ENCODE data around the gene UBD.

Gene UBD

GRCh38 chr6:29558439-29559079 is 973 bp downstream of the UBD start:
- DNase-seq, result no peak

GRCh38 chr6:29557320-29557719 is 2.2 kb downstream of the UBD start:
- DNase-seq, result no peak

DNA sequence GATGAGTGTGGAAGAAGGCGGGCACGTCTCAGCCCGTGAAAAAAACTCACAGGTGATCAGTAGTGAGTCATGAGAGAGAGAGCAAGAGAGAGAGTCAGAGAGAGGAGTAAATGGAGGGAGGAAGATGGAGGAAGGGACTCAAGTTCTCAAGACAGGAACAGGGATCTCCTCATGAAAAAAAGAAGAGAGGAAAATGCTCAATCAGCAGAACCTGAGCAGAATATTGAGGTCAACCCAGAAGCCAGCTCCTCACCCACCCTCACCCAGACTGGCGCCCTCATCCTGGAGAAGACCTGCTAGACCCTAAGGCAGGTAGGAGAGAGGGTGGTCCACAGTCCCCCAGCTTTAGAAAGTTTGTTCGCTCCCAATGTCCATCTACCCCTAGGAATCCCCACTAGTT is 4.8 kb downstream of the UBD start:
- no peak for DNase-seq

DNA sequence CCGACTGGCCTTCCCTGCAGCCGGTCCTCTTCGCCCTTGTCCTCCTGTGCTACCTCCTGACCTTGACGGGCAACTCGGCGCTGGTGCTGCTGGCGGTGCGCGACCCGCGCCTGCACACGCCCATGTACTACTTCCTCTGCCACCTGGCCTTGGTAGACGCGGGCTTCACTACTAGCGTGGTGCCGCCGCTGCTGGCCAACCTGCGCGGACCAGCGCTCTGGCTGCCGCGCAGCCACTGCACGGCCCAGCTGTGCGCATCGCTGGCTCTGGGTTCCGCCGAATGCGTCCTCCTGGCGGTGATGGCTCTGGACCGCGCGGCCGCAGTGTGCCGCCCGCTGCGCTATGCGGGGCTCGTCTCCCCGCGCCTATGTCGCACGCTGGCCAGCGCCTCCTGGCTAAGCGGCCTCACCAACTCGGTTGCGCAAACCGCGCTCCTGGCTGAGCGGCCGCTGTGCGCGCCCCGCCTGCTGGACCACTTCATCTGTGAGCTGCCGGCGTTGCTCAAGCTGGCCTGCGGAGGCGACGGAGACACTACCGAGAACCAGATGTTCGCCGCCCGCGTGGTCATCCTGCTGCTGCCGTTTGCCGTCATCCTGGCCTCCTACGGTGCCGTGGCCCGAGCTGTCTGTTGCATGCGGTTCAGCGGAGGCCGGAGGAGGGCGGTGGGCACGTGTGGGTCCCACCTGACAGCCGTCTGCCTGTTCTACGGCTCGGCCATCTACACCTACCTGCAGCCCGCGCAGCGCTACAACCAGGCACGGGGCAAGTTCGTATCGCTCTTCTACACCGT is 6.1 kb downstream of the UBD start:
- DNase-seq, result peak in 1 of 2 donors; percentile 47

GRCh38 chr6:29552512-29553051 is 7.0 kb downstream of the UBD start:
- no peak for DNase-seq

DNA sequence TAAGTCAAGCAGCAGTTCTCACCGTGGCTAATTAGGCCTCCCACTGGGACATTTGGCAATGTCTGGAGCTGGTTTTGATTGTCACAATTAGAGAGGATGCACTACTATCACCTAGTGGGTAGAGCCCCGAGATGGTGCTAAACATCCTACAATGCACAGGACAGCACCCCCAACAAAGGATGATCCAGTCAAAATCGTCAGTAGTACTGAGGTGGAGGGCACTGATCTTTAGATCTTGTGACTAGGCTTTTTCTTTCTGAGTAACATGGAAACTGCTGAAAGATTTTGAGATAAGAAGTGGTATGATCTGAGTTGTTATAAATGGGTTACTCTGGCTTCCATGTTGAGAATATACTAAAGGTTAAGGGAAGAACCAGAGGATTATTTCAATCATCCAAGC is 12.0 kb downstream of the UBD start:
- no peak for DNase-seq

DNA sequence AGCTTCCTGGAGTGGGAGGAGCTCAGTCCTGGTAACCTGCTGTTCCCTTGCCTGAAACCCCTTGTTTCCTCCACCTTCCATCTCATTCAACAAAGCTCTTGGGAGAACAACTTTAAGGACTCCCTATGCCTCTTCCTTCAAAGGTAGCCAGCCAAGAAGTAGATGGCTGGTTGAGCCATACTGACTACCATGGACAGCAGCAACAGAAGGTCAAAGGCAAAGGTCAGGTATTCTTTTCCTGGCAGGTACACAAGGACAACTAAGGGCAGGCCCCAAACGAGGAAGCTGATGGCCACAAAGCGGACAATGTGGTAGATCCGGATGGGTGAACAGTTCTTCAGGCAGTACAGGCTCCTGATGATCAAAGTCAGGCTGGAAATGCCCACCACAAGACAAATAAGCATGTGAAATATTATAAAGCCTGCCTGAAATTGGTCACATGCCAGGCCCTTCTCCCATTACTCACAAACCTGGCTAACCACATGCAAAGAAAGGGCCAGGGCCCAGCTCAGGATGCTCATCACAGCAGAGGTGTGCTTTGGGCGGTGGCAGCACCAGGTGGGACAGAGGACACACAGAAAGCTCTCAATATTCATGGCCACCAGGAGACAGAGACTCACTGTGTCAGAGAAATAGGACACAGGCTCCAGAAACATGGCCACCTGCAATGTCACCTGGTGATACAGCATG is 21.7 kb downstream of the UBD start:
- peak in 1 of 2 donors; percentile 7 for DNase-seq

- DNase-seq, result peak in 1 of 2 donors; percentile 14
These were observed 27.1 kb downstream of the UBD start for GRCh38 chr6:29532320-29532951.

- peak; percentile 17 to 35 for DNase-seq
These were observed 27.9 kb downstream of the UBD start for GRCh38 chr6:29531668-29532067.

GRCh38 chr6:29530671-29531310 is 28.7 kb downstream of the UBD start:
- peak in 1 of 2 donors; percentile 6 for DNase-seq

GRCh38 chr6:29529956-29530355 is 29.6 kb downstream of the UBD start:
- peak in 1 of 2 donors; percentile 8 for DNase-seq

DNA sequence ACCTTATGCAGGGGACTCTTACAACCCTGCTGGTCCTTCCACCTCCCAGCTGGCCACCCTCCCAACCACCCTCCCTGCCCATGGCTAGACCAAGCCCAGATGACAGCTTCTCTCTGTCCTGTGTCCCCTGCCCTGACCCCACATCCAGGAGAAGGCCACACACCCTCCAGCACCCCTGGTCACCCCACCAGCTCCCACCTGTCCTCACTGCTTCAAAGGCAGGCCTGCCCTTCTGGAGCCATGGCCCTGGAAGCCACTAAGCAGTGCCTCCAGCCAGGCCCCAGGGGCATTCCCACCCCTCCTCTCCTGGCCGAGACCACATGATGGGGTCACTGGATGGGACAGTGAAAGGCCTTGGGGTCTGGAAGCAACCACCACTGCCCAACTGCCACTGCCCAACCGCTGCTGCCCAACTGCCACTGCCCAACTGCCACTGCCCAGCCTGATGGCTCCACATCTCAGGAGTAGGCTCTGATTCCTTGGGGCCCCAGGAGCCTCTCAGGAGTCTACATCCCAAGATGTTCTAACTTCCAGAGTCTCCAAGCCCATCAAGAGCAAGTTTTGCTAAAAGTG is 30.5 kb downstream of the UBD start:
- DNase-seq, result peak in 1 of 2 donors; percentile 13

- DNase-seq, result peak in 1 of 2 donors; percentile 9
These were observed 31.1 kb downstream of the UBD start for GRCh38 chr6:29528300-29528931.

DNA sequence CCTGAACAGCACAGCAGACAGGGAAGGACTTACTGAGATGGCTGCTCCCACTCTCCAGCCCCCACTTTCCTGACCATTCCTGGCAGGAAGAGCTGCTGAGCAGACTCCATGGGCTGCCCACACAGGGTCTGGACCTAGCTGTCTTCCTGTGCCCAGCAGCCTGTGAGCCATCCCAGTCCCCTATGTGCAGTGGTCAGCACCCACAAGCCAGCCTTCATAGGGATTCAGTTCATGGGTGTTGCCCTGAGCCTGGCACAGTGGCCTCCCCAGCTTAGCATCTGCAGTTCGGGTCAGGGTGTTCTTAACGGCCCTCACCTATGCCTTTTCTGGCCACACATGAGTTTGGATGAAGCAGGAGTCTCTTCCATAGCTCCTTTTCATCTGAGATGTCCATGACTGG is 32.0 kb downstream of the UBD start:
- DNase-seq, result no peak

- no peak for DNase-seq
These were observed 32.4 kb downstream of the UBD start for GRCh38 chr6:29527126-29527525.

DNA sequence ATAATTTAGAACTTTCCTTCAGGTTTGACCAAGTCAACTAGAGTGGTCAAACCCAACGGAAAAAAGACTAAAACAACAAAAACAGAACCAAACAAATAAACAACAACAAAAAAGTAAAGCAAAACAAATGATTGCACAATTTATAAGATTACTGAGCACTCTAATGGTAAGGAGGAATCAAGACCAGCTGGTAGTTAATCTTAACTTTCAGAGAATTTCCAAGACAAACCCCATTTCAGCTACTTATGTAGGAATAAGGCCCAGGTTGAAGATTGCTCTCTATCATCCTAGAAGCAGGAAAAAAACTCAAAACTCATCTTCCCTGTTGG is 34.3 kb downstream of the UBD start:
- DNase-seq, result no peak

DNA sequence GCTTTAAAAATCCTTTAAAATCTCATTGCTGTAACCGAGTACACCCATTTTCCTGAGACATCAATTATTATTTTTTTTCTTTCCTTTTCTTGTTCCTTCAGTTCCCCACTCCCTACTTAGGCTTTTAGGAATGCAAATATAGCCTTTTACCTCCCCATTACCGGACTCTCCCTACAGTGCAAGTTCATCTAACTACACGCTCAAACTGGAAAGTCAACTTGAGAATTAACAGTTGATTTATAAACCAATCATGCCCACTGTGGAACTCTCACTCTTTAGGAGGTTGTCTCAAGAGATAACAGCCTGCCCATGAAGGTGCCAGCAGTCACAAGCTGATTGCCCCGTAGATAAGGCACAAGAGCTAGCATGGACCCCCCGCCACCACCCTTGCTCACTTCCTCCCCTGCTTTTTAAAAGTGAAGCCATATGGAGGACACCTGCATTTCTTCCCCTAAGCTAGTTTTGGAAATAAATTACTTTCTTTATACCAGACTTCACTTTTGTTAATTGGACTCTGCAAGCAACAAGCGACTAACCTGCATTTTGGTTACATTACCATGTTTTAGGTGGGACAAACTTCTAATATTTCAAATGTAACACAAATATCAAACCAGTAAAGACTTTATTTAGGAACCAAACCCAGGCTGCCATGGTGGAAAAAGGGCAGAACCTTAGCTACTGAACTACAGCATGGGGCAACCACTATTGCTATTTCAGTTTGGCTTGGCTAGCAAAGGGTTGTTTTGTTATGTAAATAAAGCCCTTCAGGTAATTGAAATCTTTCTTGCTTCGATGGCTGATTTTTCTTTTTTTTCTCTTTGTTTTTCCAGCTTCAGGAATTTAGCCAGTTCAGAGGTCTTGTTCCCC is 34.9 kb downstream of the UBD start:
- no peak for DNase-seq

DNA sequence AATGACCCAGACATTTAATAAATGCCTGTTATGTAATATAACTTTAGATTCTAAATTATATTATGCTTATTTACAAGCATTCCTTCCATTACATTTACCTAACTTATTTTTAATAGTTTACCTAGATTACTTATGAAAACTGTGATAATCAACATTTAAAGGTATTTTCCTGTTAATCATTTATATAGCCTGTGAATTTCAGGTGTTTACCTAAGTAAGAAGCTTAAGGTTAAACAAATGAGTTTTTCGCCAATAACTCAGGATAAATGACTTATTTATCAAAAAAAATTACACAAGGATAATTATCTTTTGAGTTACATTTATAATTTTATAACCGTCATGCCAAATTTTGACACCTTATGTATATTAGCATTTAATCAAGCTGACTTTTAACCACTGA is 35.5 kb downstream of the UBD start:
- DNase-seq, result no peak

- peak in 1 of 2 donors; percentile 2 for DNase-seq
These were observed 37.3 kb downstream of the UBD start for GRCh38 chr6:29522227-29522626.

DNA sequence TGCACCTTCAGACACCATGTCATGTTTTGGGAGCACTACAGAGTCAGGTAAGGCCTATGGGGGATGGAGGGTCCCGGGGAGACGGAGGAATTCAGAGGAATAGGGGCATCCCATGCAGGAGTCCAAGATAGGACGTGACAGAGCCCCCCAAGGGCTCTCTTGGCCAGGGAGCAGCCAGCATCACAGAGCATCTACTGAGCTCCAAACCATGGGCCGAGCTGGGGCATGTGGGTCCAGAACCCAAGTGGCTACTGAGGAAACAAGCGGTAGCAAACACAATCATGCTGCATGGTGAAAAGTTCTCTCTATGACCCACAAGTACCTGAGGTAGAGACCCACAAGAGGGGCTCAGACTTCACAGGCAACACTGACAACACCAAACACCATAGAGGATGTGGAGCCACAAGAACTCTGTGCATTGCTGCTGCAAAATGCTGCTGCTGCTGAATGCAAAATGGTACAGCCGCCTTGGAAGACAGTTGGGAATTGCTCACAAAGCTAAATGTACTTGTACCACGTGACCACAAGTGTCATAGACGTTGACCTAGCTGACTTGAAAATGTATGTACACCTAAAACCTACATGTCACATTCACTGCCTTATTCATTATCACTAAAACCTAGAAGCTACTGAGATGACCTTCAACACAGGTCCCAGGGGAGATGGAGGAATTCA is 38.4 kb downstream of the UBD start:
- DNase-seq, result no peak

Measured in stimulated activated CD4-positive, alpha-beta T cell treated with anti-CD3 and anti-CD28 coated beads, Interleukin-2, amount 100 ng/mL, for 24 hours (primary cell).